Esophagus muscularis mucosa (tissue), 4 donors: ENCODE measurements around the gene ERGIC1.

Experiments
- CTCF ChIP-seq, 3 experiments: fragments of 200-600 bp in 2 of 3; fragments of 450-650 bp in 1 of 3; sonication (generic) in 2 of 3; IDR thresholded peaks; one replicate each; pipeline ENCODE4 v1.5.1; 2017 to 2019; ENCODE audit warnings: antibody characterized with exemption in 3 of 3, mild to moderate bottlenecking in 2 of 3, moderate library complexity in 1 of 3
- EP300 ChIP-seq: sonication (generic); formaldehyde crosslinking; IDR thresholded peaks from one replicate; pipeline ENCODE4 v1.6.1; 2017; ENCODE audit warnings: antibody characterized with exemption
- POLR2AphosphoS5 ChIP-seq, 2 donors: sonication (generic); formaldehyde crosslinking; IDR thresholded peaks; one replicate each; pipeline ENCODE4 v1.6.1; 2017; ENCODE audit warnings: antibody characterized with exemption in 2 of 2

- TF ChIP-seq EP300 (no peak), CTCF (IDR thresholded peaks at IDR 0.05) (no peak), POLR2AphosphoS5 (IDR thresholded peaks at IDR 0.05) (no peak)
Observed at GRCh38 chr5:172911976-172912375, 77.9 kb downstream of the ERGIC1 start.
